HepG2 (cell line): ENCODE results near the gene ARHGEF39. TPM values are rescaled to one million over a fixed set of nuclear protein-coding genes. Genes with fewer than 3 reads are reported as not detected.

Source experiments
- ATF7-NPFF ChIP-seq: sonication (generic); formaldehyde crosslinking; IDR thresholded peaks from 2 replicates; pipeline ENCODE4 v1.8.1; 2023; ENCODE audit warnings: mild to moderate bottlenecking, low read depth, missing genetic modification reagents, moderate library complexity
- BRF2 ChIP-seq: sonication (generic); formaldehyde crosslinking; IDR thresholded peaks from 2 replicates; pipeline ENCODE4 v1.8.1; 2022; ENCODE audit warnings: mild to moderate bottlenecking, missing genetic modification reagents
- ELK4 ChIP-seq: sonication (generic); formaldehyde crosslinking; IDR thresholded peaks from 2 replicates; pipeline ENCODE4 v1.9.0; 2021; ENCODE audit warnings: missing genetic modification reagents, borderline replicate concordance
- FIP1L1 ChIP-seq: fragments of 200-400 bp; formaldehyde crosslinking; IDR thresholded peaks from 2 replicates; pipeline ENCODE4 v1.6.1; 2018; ENCODE audit warnings: low read depth, mild to moderate bottlenecking, low read length, moderate library complexity, borderline replicate concordance; ENCODE audit not compliant: insufficient read depth
- GPN1 ChIP-seq: sonication (generic); formaldehyde crosslinking; IDR thresholded peaks from 2 replicates; pipeline ENCODE4 v1.5.1; 2020; ENCODE audit warnings: missing genetic modification reagents, borderline replicate concordance
- HINFP ChIP-seq: sonication (generic); formaldehyde crosslinking; IDR thresholded peaks from 2 replicates; pipeline ENCODE4 v1.4.0; 2020; ENCODE audit warnings: low read depth, mild to moderate bottlenecking, missing genetic modification reagents
- LCORL ChIP-seq, 2 experiments: fragments of 450-650 bp in 1 of 2; sonication (generic) in 1 of 2; formaldehyde crosslinking in 1 of 2; IDR thresholded peaks; 2 replicates each; pipeline versions ENCODE4 v1.5.0 to v1.6.1; 2017 to 2020; ENCODE audit warnings: antibody characterized with exemption in 1 of 2, missing genetic modification reagents in 1 of 2
- NCOA2 ChIP-seq: sonication (generic); formaldehyde crosslinking; IDR thresholded peaks from 2 replicates; pipeline ENCODE4 v1.8.0; 2022; ENCODE audit warnings: inconsistent platforms
- NFE2L1 ChIP-seq: sonication (generic); formaldehyde crosslinking; IDR thresholded peaks from 2 replicates; pipeline ENCODE4 v1.4.0; 2020; ENCODE audit warnings: missing genetic modification reagents, mild to moderate bottlenecking, borderline replicate concordance
- PAX8 ChIP-seq: sonication (generic); formaldehyde crosslinking; IDR thresholded peaks from 2 replicates; pipeline ENCODE4 v1.8.0; 2022; ENCODE audit warnings: mild to moderate bottlenecking, missing genetic modification reagents, borderline replicate concordance
- RAD21 ChIP-seq: fragments of 450-650 bp; formaldehyde crosslinking; IDR thresholded peaks from 2 replicates; pipeline ENCODE4 v1.5.0; 2020; ENCODE audit warnings: mild to moderate bottlenecking
- RAD51 ChIP-seq: fragments of 450-650 bp; IDR thresholded peaks from 2 replicates; pipeline ENCODE4 v1.6.1; 2016; ENCODE audit warnings: borderline replicate concordance
- RERE ChIP-seq: IDR thresholded peaks from 2 replicates; pipeline ENCODE4 v1.6.1; 2016; ENCODE audit warnings: low read depth, missing genetic modification reagents, missing compliant biosample characterization
- THAP7 ChIP-seq: sonication (generic); formaldehyde crosslinking; IDR thresholded peaks from 2 replicates; pipeline ENCODE4 v1.8.1; 2023; ENCODE audit warnings: mild to moderate bottlenecking, missing genetic modification reagents
- ZNF143 ChIP-seq: sonication (generic); formaldehyde crosslinking; IDR thresholded peaks from 2 replicates; pipeline ENCODE4 v1.4.0; 2020; ENCODE audit warnings: missing genetic modification reagents
- ZNF230 ChIP-seq: sonication (generic); formaldehyde crosslinking; IDR thresholded peaks from 2 replicates; pipeline ENCODE4 v1.4.0; 2020; ENCODE audit warnings: mild to moderate bottlenecking, missing genetic modification reagents
- ZNF431 ChIP-seq: sonication (generic); formaldehyde crosslinking; IDR thresholded peaks from 2 replicates; pipeline ENCODE4 v1.9.0; 2022; ENCODE audit warnings: missing genetic modification reagents, low read depth, mild to moderate bottlenecking, borderline replicate concordance
- ZNF558 ChIP-seq: sonication (generic); formaldehyde crosslinking; IDR thresholded peaks from 2 replicates; pipeline ENCODE4 v1.9.0; 2022; ENCODE audit warnings: mild to moderate bottlenecking, missing genetic modification reagents, borderline replicate concordance
- ZSCAN25 ChIP-seq: sonication (generic); formaldehyde crosslinking; IDR thresholded peaks from 2 replicates; pipeline ENCODE4 v1.8.0; 2022; ENCODE audit warnings: mild to moderate bottlenecking, missing genetic modification reagents
- polyA plus RNA-seq, 8 experiments: library from polyadenylated mRNA; depleted of rRNA in 3 of 8; stranded (reverse) in 7 of 8; unstranded in 1 of 8; fragments of >200 nt; fragmentation: Illumina TruSeq in 4 of 8; extraction: Trizol in 4 of 8; gene quantifications; 2 replicates each; pipeline versions ENCODE4 v1.2.1 to v1.2.3, GENCODE V29; 2011 to 2016; ENCODE audit warnings: low read depth in 4 of 8, missing spikeins in 1 of 8, mixed read lengths in 1 of 8; ENCODE audit not compliant: insufficient read depth in 1 of 8
- total RNA-seq, 5 experiments: library from RNA; depleted of rRNA; stranded (reverse); fragments of >200 nt; fragmentation: Illumina TruSeq; extraction: Trizol; gene quantifications; 2 replicates each; pipeline ENCODE4 v1.2.3, GENCODE V29; 2016; ENCODE audit warnings: low read depth in 1 of 5

The ARHGEF39 gene
- total and polyA plus RNA-seq, 2 of the 13 experiments (the other 11 are each of a cell fraction or from before 2014, with no cell fraction given) = 11.2 to 12.3 TPM

GRCh38 chr9:35669331-35670145, 4.5 kb upstream of the ARHGEF39 start (continued):
- TF ChIP-seq HINFP (CRISPR knock-in tag) = no peak
- TF ChIP-seq FIP1L1 = no peak
- TF ChIP-seq RERE = no peak
- no peak for TF ChIP-seq NFE2L1 (CRISPR knock-in tag)
- no peak for TF ChIP-seq ZNF143 (CRISPR knock-in tag)
- TF ChIP-seq ELK4 (CRISPR knock-in tag) = no peak
- no peak for TF ChIP-seq THAP7 (CRISPR knock-in tag)
- TF ChIP-seq ZNF431 (CRISPR knock-in tag) = no peak
- TF ChIP-seq LCORL (IDR thresholded peaks at IDR 0.05) = no peak
- TF ChIP-seq LCORL (CRISPR knock-in tag; IDR thresholded peaks at IDR 0.05) = peak; percentile 89
- no peak for TF ChIP-seq GPN1 (CRISPR knock-in tag)
- no peak for TF ChIP-seq RAD21 (CRISPR knock-in tag)
- no peak for TF ChIP-seq BRF2 (CRISPR knock-in tag)
- TF ChIP-seq ZSCAN25 (CRISPR knock-in tag) = no peak
- TF ChIP-seq PAX8 (CRISPR knock-in tag) = no peak
- TF ChIP-seq NCOA2 (CRISPR knock-in tag) = peak; percentile 47; the same call in 1 of the 2 replicates
- TF ChIP-seq ATF7-NPFF (CRISPR knock-in tag) = no peak
- no peak for TF ChIP-seq ZNF558 (CRISPR knock-in tag)
- no peak for TF ChIP-seq RAD51
- no peak for TF ChIP-seq ZNF230
